Stimulated activated memory B cell treated with anti-CD40 and anti-IgM and Interleukin-4, amounts not matched to agents 10 μg/mL and 1 μg/mL and 100 μg/mL, for 72 hours (primary cell): ENCODE results near the gene TMED4.

Experiments used
- ATAC-seq: fragments of 150-1000 bp; cut with Tn5 transposase; 2 replicates; pipeline ENCODE4 v1.10.0; 2021
- H3K27ac Mint-ChIP-seq: one replicate; pipeline ENCODE4 v1.8.0; 2022; ENCODE audit warnings: mild to moderate bottlenecking, mixed read lengths
- H3K27me3 Mint-ChIP-seq: one replicate; pipeline ENCODE4 v1.8.0; 2022; ENCODE audit warnings: mixed read lengths
- H3K36me3 Mint-ChIP-seq: one replicate; pipeline ENCODE4 v1.8.0; 2022; ENCODE audit warnings: mixed read lengths
- H3K4me1 Mint-ChIP-seq: one replicate; pipeline ENCODE4 v1.8.0; 2022; ENCODE audit warnings: mixed read lengths
- H3K4me3 Mint-ChIP-seq: one replicate; pipeline ENCODE4 v1.8.0; 2022; ENCODE audit warnings: mild to moderate bottlenecking, moderate library complexity, mixed read lengths
- H3K9me3 Mint-ChIP-seq: one replicate; pipeline ENCODE4 v1.8.0; 2022; ENCODE audit warnings: mixed read lengths

Gene TMED4

DNA sequence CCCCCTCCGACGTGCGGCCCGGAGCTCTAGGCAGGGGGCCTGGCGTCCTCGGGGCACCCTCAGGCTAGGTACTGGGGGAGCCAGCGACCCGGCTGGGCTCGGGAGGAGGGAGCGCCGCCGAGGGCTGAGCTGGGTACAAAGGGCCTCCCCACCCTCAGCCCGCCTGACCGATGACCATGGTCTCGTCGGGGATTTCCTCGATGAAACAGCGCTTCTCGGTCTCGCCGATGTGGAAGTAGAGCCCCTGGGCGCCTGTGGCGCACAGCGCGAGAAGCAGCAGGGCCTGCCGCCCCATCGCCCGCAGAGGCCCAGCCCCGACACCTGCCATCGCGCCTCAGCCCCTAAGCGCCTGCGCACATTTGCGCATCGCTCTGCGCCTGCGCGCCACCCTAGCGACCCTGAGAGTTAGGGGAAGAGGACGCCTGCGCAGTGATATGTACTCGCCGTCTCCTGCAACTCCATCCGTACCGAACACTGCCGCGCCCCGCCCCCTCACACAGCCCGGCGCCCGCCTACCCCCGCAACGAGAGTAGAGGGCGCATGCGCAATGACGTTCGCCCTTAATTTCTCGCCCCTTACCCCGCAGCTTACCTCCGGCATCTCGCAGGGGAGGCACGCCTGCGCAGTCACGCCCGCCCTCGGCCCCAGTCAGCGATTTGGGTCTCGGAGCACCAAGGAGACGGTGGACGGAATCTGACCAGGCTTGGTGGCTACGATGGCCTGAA lies at the start of gene TMED4:
TMED4 (minus strand) TSS at position 353 of the 725 bp plus-strand sequence; CDS start at position 328, 25 bp downstream.
- H3K4me1 Mint-ChIP-seq: peaks cover 27% of the 10 kb centered on the region
- H3K27me3 Mint-ChIP-seq: no peaks in the 10 kb centered on the region
- peak; percentile 96 for ATAC-seq
- peak within 1 kb of the TSS; percentile 74 for H3K4me3 Mint-ChIP-seq
- H3K9me3 Mint-ChIP-seq: no peaks in the 10 kb centered on the region
- H3K36me3 Mint-ChIP-seq: peaks cover 19% of the 10 kb centered on the region
- peak within 1 kb of the TSS; percentile 90 for H3K27ac Mint-ChIP-seq

DNA sequence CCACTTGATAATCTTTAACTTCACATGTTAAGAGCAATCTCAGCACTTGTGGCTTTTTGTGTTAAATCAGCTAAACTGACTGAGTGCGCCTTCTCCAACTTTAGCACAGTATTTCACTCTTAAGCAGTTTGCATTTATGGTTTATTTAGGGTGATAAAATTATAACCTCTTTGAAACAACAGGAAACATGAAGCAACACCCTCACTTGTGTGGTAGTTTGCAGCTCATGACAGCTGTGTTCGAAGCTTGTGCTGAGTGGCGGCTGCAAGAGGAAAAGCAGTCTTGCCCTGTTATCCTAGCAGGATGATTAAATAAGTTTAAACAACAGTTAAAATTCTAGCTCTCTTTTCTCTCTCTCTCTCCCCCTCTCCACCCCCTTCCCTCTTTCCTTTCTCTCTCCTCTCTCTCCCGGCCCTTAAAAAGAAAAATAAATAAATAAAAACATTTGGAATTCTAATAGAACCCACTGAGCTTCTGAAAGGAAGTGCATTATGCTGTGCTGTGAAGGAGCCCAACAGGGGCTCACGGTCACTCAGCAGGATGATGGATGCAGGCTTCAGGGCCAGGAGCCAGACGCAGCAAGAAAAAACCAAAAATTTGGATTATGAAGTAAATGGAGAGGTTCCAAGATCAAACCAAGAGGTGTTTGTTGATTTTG lies 49.6 kb upstream of the TMED4 start:
- no peak for ATAC-seq
- H3K4me1 Mint-ChIP-seq: peaks cover 76% of the 10 kb centered on the region
- H3K27me3 Mint-ChIP-seq: no peaks in the 10 kb centered on the region
- peaks cover 28% of the 10 kb centered on the region for H3K36me3 Mint-ChIP-seq
- no peaks in the 10 kb centered on the region for H3K9me3 Mint-ChIP-seq
- peak overlapping the region; percentile 44 for H3K4me3 Mint-ChIP-seq
- H3K27ac Mint-ChIP-seq: peak overlapping the region; percentile 96

DNA sequence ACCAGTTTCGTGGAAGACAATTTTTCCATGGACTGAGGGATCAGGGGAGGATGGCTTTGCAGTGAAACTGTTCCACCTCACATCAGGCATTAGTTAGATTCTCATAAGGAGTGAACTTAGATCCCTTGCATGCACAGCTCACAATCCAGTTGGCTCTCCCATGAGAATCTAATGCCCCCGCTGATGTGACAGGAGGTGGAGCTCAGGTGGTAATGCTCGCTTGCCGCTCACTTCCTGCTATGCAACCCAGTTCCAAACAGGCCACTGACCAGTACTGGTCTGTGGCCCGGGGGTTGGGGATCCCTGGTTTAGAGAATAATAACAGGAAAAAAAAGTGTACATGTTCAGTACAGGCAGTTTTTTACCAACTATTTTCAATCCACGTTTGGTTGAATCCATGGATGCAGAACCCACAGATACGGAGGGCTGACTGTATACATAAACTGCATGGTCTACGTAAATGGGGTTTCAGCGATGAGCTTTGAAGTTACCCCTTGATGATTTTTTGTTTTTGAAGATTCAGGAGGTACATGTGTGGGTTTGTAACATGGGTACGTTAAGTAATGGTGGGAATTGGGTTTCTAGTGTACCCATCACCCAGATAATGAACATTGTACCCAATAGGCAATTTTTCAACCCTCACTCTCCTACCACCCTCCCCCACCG lies 48.9 kb upstream of the TMED4 start:
- Mint-ChIP-seq H3K4me3 (no peak overlapping the region), H3K4me1 (peaks cover 69% of the 10 kb centered on the region), H3K27ac (peak overlapping the region; percentile 96), H3K36me3 (peaks cover 28% of the 10 kb centered on the region), H3K9me3 (no peaks in the 10 kb centered on the region), H3K27me3 (no peaks in the 10 kb centered on the region)
- no peak for ATAC-seq

DNA sequence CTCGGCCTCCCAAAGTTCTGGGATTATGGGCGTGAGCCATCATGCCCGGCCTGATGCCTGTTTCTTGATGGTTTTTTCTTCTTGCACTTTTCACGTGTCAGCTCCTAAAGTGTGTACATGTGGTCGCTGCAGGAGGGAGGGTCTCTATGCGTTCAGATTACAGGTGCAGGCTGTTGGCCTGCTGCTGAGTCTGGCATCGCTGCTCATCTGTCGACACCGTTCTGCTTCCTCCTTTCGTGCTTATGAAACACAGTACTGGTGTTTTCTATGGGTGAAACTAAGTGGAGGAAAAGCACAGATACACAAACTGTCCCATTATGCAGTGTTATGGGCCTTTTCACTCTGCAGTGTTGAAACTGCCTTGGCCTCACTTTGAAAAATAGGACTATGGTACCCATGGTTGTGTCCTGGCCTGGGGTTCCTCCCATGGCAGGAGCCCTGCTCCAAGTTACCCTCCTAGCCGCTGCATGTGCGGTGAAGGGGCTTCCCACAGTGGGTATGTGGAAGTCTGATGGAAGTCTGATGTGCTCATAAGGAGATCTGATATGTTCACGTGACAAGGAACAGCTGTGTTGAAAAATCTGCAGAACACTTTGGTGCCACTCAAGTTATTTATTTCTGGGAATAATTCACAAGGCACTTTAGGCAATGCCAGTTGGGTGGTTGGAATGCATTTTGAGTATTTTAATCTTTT lies 47.9 kb upstream of the TMED4 start:
- Mint-ChIP-seq H3K4me1 (peaks cover 60% of the 10 kb centered on the region), H3K27ac (peak overlapping the region; percentile 96), H3K27me3 (no peaks in the 10 kb centered on the region), H3K9me3 (no peaks in the 10 kb centered on the region), H3K36me3 (peaks cover 28% of the 10 kb centered on the region), H3K4me3 (peak overlapping the region; percentile 57)
- ATAC-seq: peak; percentile 74

DNA sequence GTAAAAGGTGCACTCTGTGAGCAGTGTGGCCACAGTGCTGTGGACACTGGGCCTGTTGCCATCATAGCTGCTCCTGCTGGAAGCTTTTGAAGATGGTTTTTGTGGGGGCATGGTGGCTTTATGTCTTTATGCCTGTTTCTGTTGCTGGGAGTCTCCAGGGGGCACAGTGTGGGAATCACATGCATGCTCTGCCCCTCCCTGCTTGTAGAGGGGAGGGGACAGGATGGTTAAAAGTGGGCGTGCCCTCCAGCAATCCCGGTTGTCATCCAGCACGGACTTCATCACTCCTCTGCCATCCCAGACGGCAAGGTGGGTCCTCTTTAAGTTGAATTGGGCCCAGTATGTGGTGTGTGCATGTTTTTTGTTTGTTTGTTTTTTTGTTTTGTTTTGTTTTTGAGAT lies 44.6 kb upstream of the TMED4 start:
- peaks cover 28% of the 10 kb centered on the region for H3K36me3 Mint-ChIP-seq
- ATAC-seq: no peak
- H3K27me3 Mint-ChIP-seq: no peaks in the 10 kb centered on the region
- no peak overlapping the region for H3K27ac Mint-ChIP-seq
- no peak overlapping the region for H3K4me3 Mint-ChIP-seq
- no peaks in the 10 kb centered on the region for H3K9me3 Mint-ChIP-seq
- H3K4me1 Mint-ChIP-seq: peaks cover 64% of the 10 kb centered on the region

- Mint-ChIP-seq H3K27ac (peak overlapping the region; percentile 83), H3K27me3 (no peaks in the 10 kb centered on the region), H3K4me3 (no peak overlapping the region), H3K4me1 (peaks cover 64% of the 10 kb centered on the region), H3K36me3 (peaks cover 32% of the 10 kb centered on the region), H3K9me3 (no peaks in the 10 kb centered on the region)
- no peak for ATAC-seq
These were observed 43.8 kb upstream of the TMED4 start for GRCh38 chr7:44625526-44626471.

DNA sequence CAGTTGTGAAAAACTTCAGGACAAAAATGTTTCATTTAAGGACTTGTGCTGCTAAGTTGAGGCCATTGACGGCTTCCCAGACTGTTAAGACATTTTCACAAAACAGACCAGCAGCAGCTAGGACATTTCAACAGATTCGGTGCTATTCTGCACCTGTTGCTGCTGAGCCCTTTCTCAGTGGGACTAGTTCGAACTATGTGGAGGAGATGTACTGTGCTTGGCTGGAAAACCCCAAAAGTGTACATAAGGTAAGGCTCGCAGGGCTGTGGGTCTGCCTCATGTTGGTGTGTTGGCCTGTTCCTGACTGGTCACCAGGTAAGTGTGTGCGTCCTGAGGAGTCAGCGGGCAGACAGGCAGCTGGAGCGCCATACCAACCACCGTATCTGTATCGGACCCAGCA lies 42.3 kb upstream of the TMED4 start:
- Mint-ChIP-seq H3K4me1 (peaks cover 59% of the 10 kb centered on the region), H3K4me3 (no peak overlapping the region)

DNA sequence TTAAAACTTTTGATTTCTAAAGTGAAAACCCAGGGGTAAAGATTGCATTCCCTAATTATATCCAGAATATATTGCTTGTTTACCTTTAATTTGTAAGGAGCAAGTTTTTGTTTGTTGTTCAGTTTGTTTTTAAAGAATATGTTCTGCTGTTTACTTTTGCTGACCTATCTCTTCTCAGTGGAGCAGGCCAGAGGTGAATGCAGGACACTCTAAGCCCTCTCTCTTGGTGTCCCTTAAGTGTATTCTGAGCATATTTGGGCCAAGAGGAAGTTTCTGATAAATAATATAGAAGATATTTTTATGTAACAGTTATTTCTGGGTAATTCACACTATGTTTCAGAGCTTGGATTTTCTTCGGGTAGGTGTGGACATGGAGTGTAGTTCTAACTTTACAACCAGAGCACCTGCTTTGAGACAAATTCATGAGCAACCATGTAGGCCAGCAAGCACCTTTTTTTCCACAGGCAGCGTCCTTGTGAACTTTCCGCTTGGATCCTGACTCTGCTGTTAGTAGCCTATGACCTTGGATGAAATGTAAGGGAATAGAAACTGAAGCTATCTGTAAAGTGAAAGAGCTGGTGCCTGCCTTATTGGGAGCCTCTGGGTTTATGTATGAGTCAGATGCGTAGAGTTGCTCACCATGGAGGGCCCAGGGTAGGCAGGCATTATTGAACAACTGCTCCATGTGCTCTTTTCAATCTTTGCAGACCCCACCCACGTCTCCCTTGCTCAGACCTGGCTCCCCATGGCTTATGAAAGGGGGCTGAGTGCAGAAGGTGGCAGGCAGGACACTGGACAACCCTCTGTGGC lies 40.5 kb upstream of the TMED4 start:
- Mint-ChIP-seq H3K4me3 (peak overlapping the region; percentile 40), H3K27ac (peak overlapping the region; percentile 83), H3K36me3 (peaks cover 25% of the 10 kb centered on the region), H3K27me3 (no peaks in the 10 kb centered on the region), H3K9me3 (no peaks in the 10 kb centered on the region), H3K4me1 (peaks cover 68% of the 10 kb centered on the region)
- peak; percentile 83 for ATAC-seq

More for the DNA sequence above, 42.3 kb upstream of the TMED4 start:
- no peak for ATAC-seq
- Mint-ChIP-seq H3K27me3 (no peaks in the 10 kb centered on the region), H3K27ac (peak overlapping the region; percentile 83), H3K36me3 (peaks cover 22% of the 10 kb centered on the region), H3K9me3 (no peaks in the 10 kb centered on the region)

- Mint-ChIP-seq H3K27ac (peak overlapping the region; percentile 83), H3K9me3 (no peaks in the 10 kb centered on the region), H3K36me3 (peaks cover 25% of the 10 kb centered on the region), H3K4me3 (no peak overlapping the region), H3K4me1 (peaks cover 76% of the 10 kb centered on the region), H3K27me3 (no peaks in the 10 kb centered on the region)
- no peak for ATAC-seq
These were observed 39.7 kb upstream of the TMED4 start for GRCh38 chr7:44621750-44622103.

DNA sequence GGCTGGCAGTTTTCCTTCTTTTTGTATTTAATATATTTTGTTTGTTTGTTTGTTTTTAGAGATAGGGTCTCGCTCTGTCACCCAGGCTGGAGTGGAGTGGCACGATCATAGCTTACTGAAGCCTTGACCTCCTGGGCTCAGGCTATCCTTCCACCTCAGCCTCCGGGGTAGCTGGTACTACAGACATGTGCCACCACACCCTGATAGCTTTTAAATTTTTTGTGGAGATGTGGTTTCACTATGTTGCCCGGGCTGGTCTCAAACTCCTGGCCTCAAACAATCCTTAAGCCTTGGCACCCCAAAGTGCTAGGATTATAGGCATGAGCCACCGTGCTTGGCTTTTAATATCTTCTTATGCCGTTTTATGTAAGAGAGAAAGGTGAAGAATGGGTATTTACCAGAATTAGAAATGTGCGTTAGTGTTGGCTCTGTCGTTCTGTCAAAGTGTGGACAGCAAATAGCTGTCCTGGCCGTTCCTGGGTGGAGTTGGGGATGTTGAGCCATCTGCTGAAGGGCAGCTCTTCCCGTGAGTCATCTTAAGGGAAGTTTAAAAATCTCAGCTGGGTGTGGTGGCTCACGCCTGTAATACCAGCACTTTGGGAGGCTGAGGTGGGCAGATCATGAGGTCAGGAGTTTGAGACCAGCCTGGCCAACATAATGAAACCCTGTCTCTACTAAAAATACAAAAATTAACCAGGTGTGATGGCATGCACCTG lies 39.2 kb upstream of the TMED4 start:
- Mint-ChIP-seq H3K27me3 (no peaks in the 10 kb centered on the region), H3K9me3 (no peaks in the 10 kb centered on the region), H3K27ac (peak overlapping the region; percentile 83), H3K4me3 (no peak overlapping the region), H3K4me1 (peaks cover 77% of the 10 kb centered on the region), H3K36me3 (peaks cover 25% of the 10 kb centered on the region)
- ATAC-seq: no peak

GRCh38 chr7:44618753-44619152 lies 36.7 kb upstream of the TMED4 start:
- peaks cover 29% of the 10 kb centered on the region for H3K36me3 Mint-ChIP-seq
- H3K4me3 Mint-ChIP-seq: peak overlapping the region; percentile 34
- ATAC-seq: peak; percentile 72

DNA sequence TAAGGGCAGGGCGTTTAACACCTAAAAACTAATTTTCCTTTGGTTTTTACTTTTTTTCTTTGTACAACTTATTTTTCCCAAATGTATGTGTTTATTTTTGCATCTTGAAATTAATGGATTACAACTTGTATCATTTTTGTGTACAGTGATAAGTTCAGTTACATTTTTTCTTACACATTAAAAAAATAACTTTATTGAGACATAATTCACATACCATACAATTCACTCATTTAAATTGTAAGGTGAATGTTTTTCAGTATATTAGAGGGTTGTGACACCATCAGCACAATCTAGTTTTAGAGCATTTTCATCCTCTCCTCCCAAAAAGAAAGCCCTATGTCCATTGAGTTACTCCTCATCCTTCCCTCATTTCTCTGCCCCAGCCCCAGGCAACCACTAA lies 36.0 kb upstream of the TMED4 start:
- Mint-ChIP-seq H3K27ac (peak overlapping the region; percentile 89), H3K4me3 (peak overlapping the region; percentile 15), H3K36me3 (peaks cover 29% of the 10 kb centered on the region), H3K9me3 (no peaks in the 10 kb centered on the region), H3K27me3 (no peaks in the 10 kb centered on the region), H3K4me1 (peaks cover 84% of the 10 kb centered on the region)
- no peak for ATAC-seq

More at GRCh38 chr7:44618753-44619152, 36.7 kb upstream of the TMED4 start:
- Mint-ChIP-seq H3K9me3 (no peaks in the 10 kb centered on the region), H3K4me1 (peaks cover 88% of the 10 kb centered on the region), H3K27me3 (no peaks in the 10 kb centered on the region), H3K27ac (peak overlapping the region; percentile 89)

- Mint-ChIP-seq H3K27me3 (no peaks in the 10 kb centered on the region), H3K4me3 (peak overlapping the region; percentile 5), H3K27ac (peak overlapping the region; percentile 89), H3K36me3 (peaks cover 29% of the 10 kb centered on the region), H3K4me1 (peaks cover 84% of the 10 kb centered on the region), H3K9me3 (no peaks in the 10 kb centered on the region)
- ATAC-seq: peak; percentile 47
These were observed 35.3 kb upstream of the TMED4 start for GRCh38 chr7:44617225-44617890.
